ENCODE measurements around the gene ADPGK. TPM values are rescaled to one million over a fixed set of nuclear protein-coding genes. Genes with fewer than 3 reads are reported as not detected.

The ADPGK gene
- total and polyA plus RNA-seq, 12 donors = 27.7 to 97.1 (median 46.5) TPM

DNA sequence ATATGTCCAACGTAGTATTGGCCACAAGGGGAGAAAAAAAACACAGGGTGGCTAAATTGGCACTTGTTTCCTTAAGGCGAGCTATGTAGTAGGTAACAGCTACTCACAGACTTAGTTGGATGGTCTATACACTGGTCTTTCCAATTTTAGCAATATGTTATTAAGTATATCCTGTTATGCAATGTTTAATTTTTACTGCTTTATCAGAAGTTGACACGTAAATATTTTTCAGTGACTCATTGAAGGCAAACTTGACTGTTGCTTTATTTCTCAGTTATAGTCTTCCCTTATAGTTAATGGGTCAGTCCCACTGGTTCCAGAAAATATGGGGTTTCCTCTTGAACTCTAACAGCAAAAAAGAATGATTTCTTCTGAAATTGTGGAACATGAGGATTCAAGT is 46.5 kb downstream of the ADPGK start:
- Histone ChIP-seq H3K4me1 (replicated peaks in 1 of 2) (no peaks in the 10 kb centered on the region), H3K27ac (no peak overlapping the region), H3K4me3 (no peak overlapping the region), H3K36me3 (replicated peaks in 1 of 2) (peaks cover 0 to 31% of the 10 kb centered on the region in 2 donors), H3K9me3 (replicated peaks in 1 of 3) (no peaks in the 10 kb centered on the region), H3K27me3 (no peaks in the 10 kb centered on the region)
- no peak for TF ChIP-seq POLR2A (IDR thresholded peaks at IDR 0.05)
- TF ChIP-seq, protein P1, sequence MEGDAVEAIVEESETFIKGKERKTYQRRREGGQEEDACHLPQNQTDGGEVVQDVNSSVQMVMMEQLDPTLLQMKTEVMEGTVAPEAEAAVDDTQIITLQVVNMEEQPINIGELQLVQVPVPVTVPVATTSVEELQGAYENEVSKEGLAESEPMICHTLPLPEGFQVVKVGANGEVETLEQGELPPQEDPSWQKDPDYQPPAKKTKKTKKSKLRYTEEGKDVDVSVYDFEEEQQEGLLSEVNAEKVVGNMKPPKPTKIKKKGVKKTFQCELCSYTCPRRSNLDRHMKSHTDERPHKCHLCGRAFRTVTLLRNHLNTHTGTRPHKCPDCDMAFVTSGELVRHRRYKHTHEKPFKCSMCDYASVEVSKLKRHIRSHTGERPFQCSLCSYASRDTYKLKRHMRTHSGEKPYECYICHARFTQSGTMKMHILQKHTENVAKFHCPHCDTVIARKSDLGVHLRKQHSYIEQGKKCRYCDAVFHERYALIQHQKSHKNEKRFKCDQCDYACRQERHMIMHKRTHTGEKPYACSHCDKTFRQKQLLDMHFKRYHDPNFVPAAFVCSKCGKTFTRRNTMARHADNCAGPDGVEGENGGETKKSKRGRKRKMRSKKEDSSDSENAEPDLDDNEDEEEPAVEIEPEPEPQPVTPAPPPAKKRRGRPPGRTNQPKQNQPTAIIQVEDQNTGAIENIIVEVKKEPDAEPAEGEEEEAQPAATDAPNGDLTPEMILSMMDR (IDR thresholded peaks at IDR 0.05) = no peak
- DNase-seq = no peak
- WGBS, 4 donors = 86 to 96% (median 90%) methylated on average over 3 of the region's 3 CpGs
- intact Hi-C loops (cut with DNase I) = no loop called here

DNA sequence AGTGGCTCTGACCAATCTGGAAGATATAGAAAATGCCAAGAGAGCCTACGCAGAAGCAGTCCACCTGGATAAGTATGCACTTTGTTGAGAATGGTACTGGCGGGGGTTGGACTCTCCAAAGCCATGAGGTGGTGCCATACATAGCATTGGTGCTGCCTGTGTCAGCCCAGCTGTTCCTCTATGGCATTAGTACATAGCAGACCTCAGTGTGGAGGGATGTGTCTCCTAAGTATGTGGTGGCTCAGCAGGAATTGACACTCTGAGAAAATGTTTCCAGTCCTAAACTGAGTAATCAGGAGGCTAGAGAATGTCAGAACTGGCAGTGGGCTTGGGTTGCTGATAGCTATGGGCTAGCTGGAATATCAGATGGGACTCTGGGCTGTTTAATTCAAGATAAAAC is 48.4 kb downstream of the ADPGK start:
- intact Hi-C loops (cut with DNase I) = no loop called here
- 87 to 100% (median 98%) methylated on average over 2 of the region's 2 CpGs for WGBS, 4 donors
- H3K4me1 ChIP-seq (replicated peaks in 1 of 2) = no peaks in the 10 kb centered on the region
- H3K4me3 ChIP-seq = no peak overlapping the region
- H3K9me3 ChIP-seq (replicated peaks in 1 of 3) = no peaks in the 10 kb centered on the region
- TF ChIP-seq POLR2A (IDR thresholded peaks at IDR 0.05) = no peak
- TF ChIP-seq, protein P1 (IDR thresholded peaks at IDR 0.05) = no peak
- H3K36me3 ChIP-seq (replicated peaks in 1 of 2) = peaks cover 0 to 41% of the 10 kb centered on the region in 2 donors
- no peak overlapping the region for H3K27ac ChIP-seq
- no peak for DNase-seq
- H3K27me3 ChIP-seq = no peaks in the 10 kb centered on the region

DNA sequence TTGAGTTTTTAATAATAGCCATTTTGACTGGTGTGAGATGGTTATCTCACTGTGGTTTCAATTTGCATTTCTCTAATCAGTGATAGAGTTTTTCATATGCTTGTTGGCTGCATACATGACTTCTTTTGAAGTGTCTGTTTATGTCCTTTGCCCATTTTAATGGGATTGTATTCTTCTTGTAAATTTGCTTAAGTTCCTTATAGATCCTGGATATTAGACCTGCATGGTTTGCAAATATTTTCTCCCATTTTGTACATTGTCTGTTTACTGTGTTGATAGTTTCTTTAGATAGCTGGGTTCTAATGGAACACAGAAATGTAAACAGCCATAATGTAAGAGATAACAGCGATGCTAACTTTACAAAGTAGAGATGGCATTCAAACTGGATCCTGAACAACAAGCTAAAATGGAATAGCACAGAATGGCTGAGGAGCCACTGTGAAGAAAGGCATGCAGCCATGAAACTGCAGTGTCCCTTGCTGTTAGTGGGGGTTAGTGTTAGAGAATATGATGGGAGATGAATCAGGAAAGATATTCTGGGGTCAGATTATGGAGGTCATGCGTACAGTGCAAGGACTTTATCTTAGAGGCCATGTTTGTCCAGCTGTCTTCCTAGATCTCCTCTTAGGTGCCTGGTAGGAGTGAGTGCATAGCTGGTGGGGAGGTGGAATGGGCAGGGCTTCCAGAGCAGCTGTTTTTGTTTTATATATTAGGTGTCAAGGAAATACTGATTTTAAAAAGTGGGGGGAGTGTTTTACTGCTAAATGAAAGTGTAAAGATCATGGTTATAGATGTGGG is 49.4 kb downstream of the ADPGK start:
- peaks cover 0 to 41% of the 10 kb centered on the region in 2 donors for H3K36me3 ChIP-seq (replicated peaks in 1 of 2)
- H3K27me3 ChIP-seq = no peaks in the 10 kb centered on the region
- intact Hi-C loops (cut with DNase I) = no loop called here
- TF ChIP-seq, protein P1 (IDR thresholded peaks at IDR 0.05) = no peak
- no peak for TF ChIP-seq POLR2A (IDR thresholded peaks at IDR 0.05)
- H3K4me1 ChIP-seq (replicated peaks in 1 of 2) = no peaks in the 10 kb centered on the region
- H3K9me3 ChIP-seq (replicated peaks in 1 of 3) = no peaks in the 10 kb centered on the region
- no peak overlapping the region for H3K4me3 ChIP-seq
- DNase-seq = no peak
- no peak overlapping the region for H3K27ac ChIP-seq
- 96 to 99% (median 97%) methylated on average over 2 of the region's 2 CpGs for WGBS, 4 donors

DNA sequence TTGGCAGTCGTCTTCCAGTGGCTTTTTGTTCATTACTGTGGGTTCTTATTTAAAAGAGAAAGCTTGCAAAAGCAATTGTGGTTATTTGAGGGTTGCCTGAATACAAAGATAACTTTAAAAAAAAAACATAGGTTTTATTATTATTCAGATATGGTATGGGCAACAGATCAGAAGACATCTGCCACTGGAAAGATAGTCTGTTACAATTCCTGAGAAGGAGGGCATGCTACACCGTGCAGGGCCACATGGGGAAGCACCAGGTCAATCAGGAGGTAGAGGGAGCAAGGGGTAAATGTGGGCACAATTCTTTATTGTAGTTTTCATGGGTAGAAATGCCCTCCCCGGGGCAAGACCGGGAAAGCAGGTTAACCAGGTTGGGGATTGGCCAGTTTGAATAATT is 51.0 kb downstream of the ADPGK start:
- no peaks in the 10 kb centered on the region for H3K9me3 ChIP-seq (replicated peaks in 1 of 3)
- DNase-seq = no peak
- no peak overlapping the region for H3K27ac ChIP-seq
- no peaks in the 10 kb centered on the region for H3K4me1 ChIP-seq (replicated peaks in 1 of 2)
- no peak overlapping the region for H3K4me3 ChIP-seq
- TF ChIP-seq POLR2A (IDR thresholded peaks at IDR 0.05) = no peak
- TF ChIP-seq, protein P1 (IDR thresholded peaks at IDR 0.05) = no peak
- 91 to 97% (median 94%) methylated on average over 4 of the region's 4 CpGs for WGBS, 4 donors
- peaks cover 0 to 30% of the 10 kb centered on the region in 2 donors for H3K36me3 ChIP-seq (replicated peaks in 1 of 2)
- H3K27me3 ChIP-seq = no peaks in the 10 kb centered on the region
- intact Hi-C loops (cut with DNase I) = no loop called here
